ENCODE measurements around the gene CRB2. TPM values are rescaled to one million over a fixed set of nuclear protein-coding genes. Genes with fewer than 3 reads are reported as not detected.

The CRB2 gene
- total and polyA plus RNA-seq, 2 experiments from 2014 or later: 5.5 to 7.0 TPM

DNA sequence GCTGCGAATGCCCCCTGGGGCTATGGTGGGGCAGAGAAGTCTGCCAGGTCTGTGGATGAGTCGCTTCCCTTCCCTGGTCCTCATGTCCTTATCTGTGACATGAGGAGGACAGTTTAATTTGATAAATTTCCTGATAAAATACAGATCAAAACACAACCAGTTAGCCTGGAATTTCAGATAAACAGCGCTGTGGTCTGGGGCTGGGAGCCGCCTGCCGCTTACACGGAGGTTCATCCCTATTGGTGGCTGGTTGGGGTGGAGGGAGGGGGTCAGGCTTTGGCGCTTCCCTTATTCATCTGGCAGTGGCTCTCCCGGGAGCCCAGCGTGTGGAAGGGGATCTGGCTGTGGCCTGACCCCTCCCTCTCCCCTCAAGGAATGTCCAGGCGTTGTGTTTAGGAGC lies 17.9 kb downstream of the CRB2 start:
- no peak for DNase-seq (ENCODE audit: low spot score)
- Histone ChIP-seq H3K27me3 (peaks cover 26% of the 10 kb centered on the region), H3K4me2 (peak overlapping the region; percentile 61), H2AFZ (no peak overlapping the region), H3K79me2 (no peaks in the 10 kb centered on the region), H3K4me1 (ENCODE audit: insufficient read depth) (peaks cover 42% of the 10 kb centered on the region), H3K9me2 (replicated peaks; ENCODE audit: insufficient read depth) (no peaks in the 10 kb centered on the region), H3K9me3 (ENCODE audit: low read depth) (no peaks in the 10 kb centered on the region), H3K4me3 (no peak overlapping the region), H4K20me1 (ENCODE audit: insufficient read depth, poor library complexity, severe bottlenecking) (no peaks in the 10 kb centered on the region), H3K27ac (no peak overlapping the region), H3K36me3 (replicated peaks; ENCODE audit: insufficient read depth, low read depth) (no peaks in the 10 kb centered on the region)
- 16% methylated on average over 9 of the region's 10 CpGs for WGBS (ENCODE audit: low lambda C conversion rate, missing lambda C conversion rate)
- TF ChIP-seq, protein P1, sequence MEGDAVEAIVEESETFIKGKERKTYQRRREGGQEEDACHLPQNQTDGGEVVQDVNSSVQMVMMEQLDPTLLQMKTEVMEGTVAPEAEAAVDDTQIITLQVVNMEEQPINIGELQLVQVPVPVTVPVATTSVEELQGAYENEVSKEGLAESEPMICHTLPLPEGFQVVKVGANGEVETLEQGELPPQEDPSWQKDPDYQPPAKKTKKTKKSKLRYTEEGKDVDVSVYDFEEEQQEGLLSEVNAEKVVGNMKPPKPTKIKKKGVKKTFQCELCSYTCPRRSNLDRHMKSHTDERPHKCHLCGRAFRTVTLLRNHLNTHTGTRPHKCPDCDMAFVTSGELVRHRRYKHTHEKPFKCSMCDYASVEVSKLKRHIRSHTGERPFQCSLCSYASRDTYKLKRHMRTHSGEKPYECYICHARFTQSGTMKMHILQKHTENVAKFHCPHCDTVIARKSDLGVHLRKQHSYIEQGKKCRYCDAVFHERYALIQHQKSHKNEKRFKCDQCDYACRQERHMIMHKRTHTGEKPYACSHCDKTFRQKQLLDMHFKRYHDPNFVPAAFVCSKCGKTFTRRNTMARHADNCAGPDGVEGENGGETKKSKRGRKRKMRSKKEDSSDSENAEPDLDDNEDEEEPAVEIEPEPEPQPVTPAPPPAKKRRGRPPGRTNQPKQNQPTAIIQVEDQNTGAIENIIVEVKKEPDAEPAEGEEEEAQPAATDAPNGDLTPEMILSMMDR (IDR thresholded peaks at IDR 0.05; ENCODE audit: poor library complexity): no peak
- no peak for TF ChIP-seq EZH2phosphoT487 (IDR thresholded peaks at IDR 0.05; ENCODE audit: low read depth, severe bottlenecking, unreplicated experiment)
- TF ChIP-seq EZH2 (IDR thresholded peaks at IDR 0.05; ENCODE audit: borderline replicate concordance): no peak

DNA sequence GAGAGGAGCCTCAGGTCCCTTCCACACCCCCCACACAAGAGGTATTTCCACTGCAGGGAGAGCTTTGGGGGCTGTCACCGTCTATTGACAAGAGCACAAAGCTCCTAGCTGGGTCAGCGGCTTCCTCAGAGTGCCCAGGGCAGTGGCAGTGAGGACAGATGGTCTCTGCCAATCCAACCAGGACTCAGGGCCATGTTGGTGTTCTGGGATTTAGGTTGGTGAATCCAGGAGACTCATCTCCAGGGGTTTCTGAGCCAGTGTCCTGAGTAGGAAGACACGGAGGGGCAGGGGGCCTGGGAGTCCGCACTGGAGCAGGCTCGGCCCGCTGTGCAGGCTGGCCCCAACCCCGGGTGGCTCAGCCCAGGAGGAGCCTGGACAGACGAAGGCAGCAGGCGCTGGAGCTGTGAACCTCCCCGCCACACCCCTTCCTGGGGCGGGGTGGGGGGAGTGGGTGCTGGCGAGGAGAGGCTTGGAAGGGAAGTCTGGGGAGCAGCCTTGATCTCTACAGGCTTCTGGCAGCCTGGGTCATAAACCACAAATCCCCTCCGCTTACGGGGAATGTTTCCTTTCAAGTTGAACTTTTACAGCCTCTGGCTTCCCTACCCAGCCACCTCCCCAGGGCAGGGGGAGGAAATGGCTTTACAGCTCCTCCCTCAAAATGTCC lies 19.6 kb downstream of the CRB2 start:
- Histone ChIP-seq H3K27ac (peak overlapping the region; percentile 60), H3K27me3 (peaks cover 26% of the 10 kb centered on the region), H3K36me3 (replicated peaks; ENCODE audit: insufficient read depth, low read depth) (no peaks in the 10 kb centered on the region), H3K79me2 (no peaks in the 10 kb centered on the region), H3K4me2 (peak overlapping the region; percentile 45), H3K4me1 (ENCODE audit: insufficient read depth) (peaks cover 42% of the 10 kb centered on the region), H4K20me1 (ENCODE audit: insufficient read depth, poor library complexity, severe bottlenecking) (no peaks in the 10 kb centered on the region), H3K9me2 (replicated peaks; ENCODE audit: insufficient read depth) (no peaks in the 10 kb centered on the region), H3K4me3 (no peak overlapping the region), H2AFZ (no peak overlapping the region), H3K9me3 (ENCODE audit: low read depth) (no peaks in the 10 kb centered on the region)
- TF ChIP-seq EZH2 (IDR thresholded peaks at IDR 0.05; ENCODE audit: borderline replicate concordance) (no peak), EZH2phosphoT487 (IDR thresholded peaks at IDR 0.05; ENCODE audit: low read depth, severe bottlenecking, unreplicated experiment) (no peak)
- TF ChIP-seq, protein P1 (IDR thresholded peaks at IDR 0.05; ENCODE audit: poor library complexity): no peak
- peak; percentile 86 for DNase-seq (ENCODE audit: low spot score)
- 17% methylated on average over 14 of the region's 14 CpGs for WGBS (ENCODE audit: low lambda C conversion rate, missing lambda C conversion rate)

DNA sequence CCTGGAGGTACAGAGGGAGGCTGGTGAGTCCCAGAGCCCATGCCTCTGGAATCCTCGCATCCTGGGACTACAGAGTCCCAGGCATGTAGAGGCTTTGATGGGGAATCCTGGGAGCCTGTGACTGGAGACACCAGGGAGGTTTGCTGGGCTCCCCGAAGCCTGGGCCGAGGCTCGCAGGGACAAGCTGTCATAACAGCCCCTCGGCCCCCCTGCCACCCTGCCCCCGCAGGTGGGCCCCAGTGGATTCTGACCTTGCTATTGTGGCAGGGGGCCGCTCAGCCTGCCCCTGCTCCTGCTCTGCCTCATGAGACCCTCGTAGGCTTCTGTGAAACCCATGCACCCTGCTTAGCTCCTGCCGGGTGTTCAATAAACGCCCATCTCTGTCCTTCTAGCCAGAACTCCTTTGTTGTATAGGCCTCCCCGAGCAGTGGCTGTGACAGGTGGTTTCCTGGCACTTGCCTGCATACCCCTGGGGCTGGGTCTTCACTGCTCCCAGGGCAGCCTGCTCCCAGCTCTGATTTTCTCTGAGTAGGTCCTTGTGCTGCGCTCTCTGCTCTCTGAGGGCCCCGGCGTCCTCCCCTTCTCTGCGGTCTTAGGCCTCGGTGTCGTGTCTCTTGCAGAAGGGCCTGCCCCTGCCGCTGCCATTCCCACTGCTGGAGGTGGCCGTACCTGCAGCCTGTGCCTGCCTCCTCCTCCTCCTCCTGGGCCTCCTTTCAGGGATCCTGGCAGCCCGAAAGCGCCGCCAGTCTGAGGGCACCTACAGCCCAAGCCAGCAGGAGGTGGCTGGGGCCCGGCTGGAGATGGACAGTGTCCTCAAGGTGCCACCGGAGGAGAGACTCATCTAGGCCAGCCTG lies 20.4 kb downstream of the CRB2 start:
- Histone ChIP-seq H3K27me3 (peaks cover 26% of the 10 kb centered on the region), H3K4me3 (no peak overlapping the region), H4K20me1 (ENCODE audit: insufficient read depth, poor library complexity, severe bottlenecking) (no peaks in the 10 kb centered on the region), H2AFZ (no peak overlapping the region), H3K27ac (peak overlapping the region; percentile 17), H3K79me2 (no peaks in the 10 kb centered on the region), H3K4me1 (ENCODE audit: insufficient read depth) (peaks cover 42% of the 10 kb centered on the region), H3K9me2 (replicated peaks; ENCODE audit: insufficient read depth) (no peaks in the 10 kb centered on the region), H3K9me3 (ENCODE audit: low read depth) (no peaks in the 10 kb centered on the region), H3K36me3 (replicated peaks; ENCODE audit: insufficient read depth, low read depth) (no peaks in the 10 kb centered on the region), H3K4me2 (peak overlapping the region; percentile 45)
- TF ChIP-seq EZH2 (IDR thresholded peaks at IDR 0.05; ENCODE audit: borderline replicate concordance) (no peak), EZH2phosphoT487 (IDR thresholded peaks at IDR 0.05; ENCODE audit: low read depth, severe bottlenecking, unreplicated experiment) (no peak)
- TF ChIP-seq, protein P1 (IDR thresholded peaks at IDR 0.05; ENCODE audit: poor library complexity): no peak
- DNase-seq (ENCODE audit: low spot score): no peak
- 68% methylated on average over 24 of the region's 24 CpGs for WGBS (ENCODE audit: low lambda C conversion rate, missing lambda C conversion rate)
